Activated CD4-positive, alpha-beta T cell treated with anti-CD3 and anti-CD28 coated beads, Interleukin-2, amount 10 ng/mL, durations not matched to agents 24 days and 14 days (primary cell): ENCODE measurements around the gene GHSR. TPM values are rescaled to one million over a fixed set of nuclear protein-coding genes. Genes with fewer than 3 reads are reported as not detected.
A peak's percentile ranks its signal among the peaks of the same experiment; 100 is the strongest.
"Not testable (repeated sequence)": the region's sequence is repeated elsewhere in the genome, so short reads cannot be mapped to it uniquely, and the experiment has no call there.

Experiments used
- DNase-seq: peaks from one replicate; pipeline ENCODE4 v3.0.0; 2022
- H3K27ac Mint-ChIP-seq: one replicate; pipeline ENCODE4 v1.8.0; 2022; ENCODE audit warnings: mild to moderate bottlenecking, mixed read lengths
- H3K27me3 Mint-ChIP-seq: one replicate; pipeline ENCODE4 v1.8.0; 2022; ENCODE audit warnings: mixed read lengths
- H3K36me3 Mint-ChIP-seq: one replicate; pipeline ENCODE4 v1.8.0; 2022; ENCODE audit warnings: low read depth, mild to moderate bottlenecking, mixed read lengths
- H3K4me1 Mint-ChIP-seq: one replicate; pipeline ENCODE4 v1.8.0; 2021; ENCODE audit warnings: mixed read lengths
- H3K4me3 Mint-ChIP-seq: one replicate; pipeline ENCODE4 v1.8.0; 2022; ENCODE audit warnings: mild to moderate bottlenecking, moderate library complexity, mixed read lengths
- H3K9me3 Mint-ChIP-seq: one replicate; pipeline ENCODE4 v1.8.0; 2021; ENCODE audit warnings: mixed read lengths
- intact Hi-C: fragments of 100-400 bp; cut with micrococcal nuclease; formaldehyde crosslinking; loops from one replicate; pipeline ENCODE4 v1.15.1; 2023
- total RNA-seq: library from RNA; stranded (reverse); gene quantifications from 2 replicates; pipeline ENCODE4 v1.2.3, GENCODE V29; 2022

GHSR gene
- not detected in 2 replicates for total RNA-seq

GRCh38 chr3:172447611-172448579 lies at the start of gene GHSR:
GHSR (minus strand) TSS chr3:172448456; CDS start chr3:172448413, 43 bp downstream.
- Mint-ChIP-seq H3K9me3 (peaks cover 29% of the 10 kb centered on the region), H3K4me3 (peak within 1 kb of the TSS; percentile 78), H3K4me1 (peaks cover 26% of the 10 kb centered on the region), H3K27me3 (peaks cover 78% of the 10 kb centered on the region), H3K27ac (peak within 1 kb of the TSS; percentile 31), H3K36me3 (peaks cover 12% of the 10 kb centered on the region)
- intact Hi-C loops = loop anchor here (5.0 kb wide), 1 partner anchor 949 kb away; the partner anchor contains the start of gene NLGN1
- peak; percentile 70 for DNase-seq

- peak overlapping the region; percentile 68 for H3K4me3 Mint-ChIP-seq
- intact Hi-C loops = loop anchor here (1.0 to 2.0 kb wide), 3 partner anchors 23 to 177 kb away; no protein-coding TSS in a partner anchor
- not testable (repeated sequence) for H3K27me3 Mint-ChIP-seq, H3K9me3 Mint-ChIP-seq, H3K36me3 Mint-ChIP-seq
- DNase-seq = peak; percentile 92
- H3K27ac Mint-ChIP-seq = peak overlapping the region; percentile 79
- H3K4me1 Mint-ChIP-seq = peaks cover 15% of the 10 kb centered on the region
Observed at GRCh38 chr3:172490198-172490669, 42.0 kb upstream of the GHSR start.

GRCh38 chr3:172478116-172478515 lies 29.9 kb upstream of the GHSR start:
- H3K36me3 Mint-ChIP-seq = no peaks in the 10 kb centered on the region

GRCh38 chr3:172476347-172476746 lies 28.1 kb upstream of the GHSR start:
- no peak overlapping the region for H3K27ac Mint-ChIP-seq
- intact Hi-C loops = loop anchor here (5.0 to 10.0 kb wide), 2 partner anchors 142 to 191 kb away; no protein-coding TSS in a partner anchor
- peak overlapping the region; percentile 87 for H3K4me3 Mint-ChIP-seq
- H3K4me1 Mint-ChIP-seq = peaks cover 17% of the 10 kb centered on the region
- no peak for DNase-seq
- H3K36me3 Mint-ChIP-seq = no peaks in the 10 kb centered on the region
- H3K27me3 Mint-ChIP-seq = peaks cover 9% of the 10 kb centered on the region
- peaks cover 5% of the 10 kb centered on the region for H3K9me3 Mint-ChIP-seq

More at GRCh38 chr3:172478116-172478515, 29.9 kb upstream of the GHSR start:
- H3K4me1 Mint-ChIP-seq = peaks cover 17% of the 10 kb centered on the region
- intact Hi-C loops = loop anchor here (5.0 to 10.0 kb wide), 2 partner anchors 143 to 189 kb away; no protein-coding TSS in a partner anchor
- DNase-seq = no peak
- peaks cover 5% of the 10 kb centered on the region for H3K27me3 Mint-ChIP-seq
- H3K27ac Mint-ChIP-seq = no peak overlapping the region
- no peaks in the 10 kb centered on the region for H3K9me3 Mint-ChIP-seq
- H3K4me3 Mint-ChIP-seq = no peak overlapping the region

- H3K4me3 Mint-ChIP-seq = no peak overlapping the region
- no peaks in the 10 kb centered on the region for H3K36me3 Mint-ChIP-seq
- peaks cover 17% of the 10 kb centered on the region for H3K4me1 Mint-ChIP-seq
- DNase-seq = no peak
- no peak overlapping the region for H3K27ac Mint-ChIP-seq
- intact Hi-C loops = loop anchor here (5.0 to 10.0 kb wide), 2 partner anchors 141 to 192 kb away; no protein-coding TSS in a partner anchor
- H3K9me3 Mint-ChIP-seq = peaks cover 5% of the 10 kb centered on the region
- peaks cover 10% of the 10 kb centered on the region for H3K27me3 Mint-ChIP-seq
Observed at GRCh38 chr3:172475703-172476102, 27.4 kb upstream of the GHSR start.

- H3K4me3 Mint-ChIP-seq = no peak overlapping the region
- H3K4me1 Mint-ChIP-seq = peaks cover 8% of the 10 kb centered on the region
- peaks cover 7% of the 10 kb centered on the region for H3K9me3 Mint-ChIP-seq
- H3K27me3 Mint-ChIP-seq = peaks cover 20% of the 10 kb centered on the region
- no peaks in the 10 kb centered on the region for H3K36me3 Mint-ChIP-seq
- intact Hi-C loops = loop anchor here (10.0 kb wide), 1 partner anchor 137 kb away; no protein-coding TSS in a partner anchor
- no peak overlapping the region for H3K27ac Mint-ChIP-seq
- no peak for DNase-seq
Observed at GRCh38 chr3:172471903-172472302, 23.6 kb upstream of the GHSR start.

GRCh38 chr3:172470588-172470987 lies 22.3 kb upstream of the GHSR start:
- no peak for DNase-seq
- Mint-ChIP-seq H3K4me1 (peaks cover 4% of the 10 kb centered on the region), H3K9me3 (peaks cover 11% of the 10 kb centered on the region), H3K27ac (no peak overlapping the region), H3K36me3 (no peaks in the 10 kb centered on the region), H3K27me3 (peaks cover 20% of the 10 kb centered on the region), H3K4me3 (no peak overlapping the region)
- intact Hi-C loops = loop anchor here (10.0 kb wide), 1 partner anchor 136 kb away; no protein-coding TSS in a partner anchor

- H3K4me1 Mint-ChIP-seq = peaks cover 7% of the 10 kb centered on the region
- no peak overlapping the region for H3K27ac Mint-ChIP-seq
- intact Hi-C loops = no loop called here
- H3K4me3 Mint-ChIP-seq = no peak overlapping the region
- no peaks in the 10 kb centered on the region for H3K36me3 Mint-ChIP-seq
- H3K9me3 Mint-ChIP-seq = peaks cover 16% of the 10 kb centered on the region
- H3K27me3 Mint-ChIP-seq = peaks cover 25% of the 10 kb centered on the region
- DNase-seq = no peak
Observed at GRCh38 chr3:172467170-172467824, 19.0 kb upstream of the GHSR start.

- DNase-seq = no peak
- no peaks in the 10 kb centered on the region for H3K36me3 Mint-ChIP-seq
- intact Hi-C loops = no loop called here
- peaks cover 10% of the 10 kb centered on the region for H3K4me1 Mint-ChIP-seq
- peaks cover 10% of the 10 kb centered on the region for H3K9me3 Mint-ChIP-seq
- no peak overlapping the region for H3K4me3 Mint-ChIP-seq
- no peak overlapping the region for H3K27ac Mint-ChIP-seq
- peaks cover 20% of the 10 kb centered on the region for H3K27me3 Mint-ChIP-seq
Observed at GRCh38 chr3:172466553-172467130, 18.4 kb upstream of the GHSR start.

- H3K27me3 Mint-ChIP-seq = peaks cover 12% of the 10 kb centered on the region
- H3K27ac Mint-ChIP-seq = no peak overlapping the region
Observed at GRCh38 chr3:172465281-172465680, 17.0 kb upstream of the GHSR start.

GRCh38 chr3:172464306-172464705 lies 16.1 kb upstream of the GHSR start:
- no peak for DNase-seq
- Mint-ChIP-seq H3K36me3 (no peaks in the 10 kb centered on the region), H3K4me3 (no peak overlapping the region), H3K27me3 (peaks cover 12% of the 10 kb centered on the region), H3K4me1 (peaks cover 11% of the 10 kb centered on the region), H3K9me3 (peaks cover 10% of the 10 kb centered on the region), H3K27ac (no peak overlapping the region)
- intact Hi-C loops = no loop called here

More at GRCh38 chr3:172465281-172465680, 17.0 kb upstream of the GHSR start:
- intact Hi-C loops = no loop called here
- Mint-ChIP-seq H3K9me3 (peaks cover 10% of the 10 kb centered on the region), H3K4me1 (peaks cover 11% of the 10 kb centered on the region), H3K36me3 (no peaks in the 10 kb centered on the region), H3K4me3 (no peak overlapping the region)
- DNase-seq = no peak

GRCh38 chr3:172461530-172462138 lies 13.4 kb upstream of the GHSR start:
- intact Hi-C loops = loop anchor here (1.0 kb wide), 1 partner anchor 135 kb away; no protein-coding TSS in a partner anchor
- Mint-ChIP-seq H3K4me1 (peaks cover 6% of the 10 kb centered on the region), H3K36me3 (no peaks in the 10 kb centered on the region), H3K27me3 (peaks cover 7% of the 10 kb centered on the region), H3K27ac (no peak overlapping the region), H3K4me3 (no peak overlapping the region), H3K9me3 (peaks cover 6% of the 10 kb centered on the region)
- no peak for DNase-seq

GRCh38 chr3:172456404-172456803 lies 8.1 kb upstream of the GHSR start:
- no peak for DNase-seq
- Mint-ChIP-seq H3K9me3 (no peaks in the 10 kb centered on the region), H3K36me3 (no peaks in the 10 kb centered on the region), H3K4me1 (no peaks in the 10 kb centered on the region), H3K4me3 (no peak overlapping the region), H3K27me3 (peaks cover 29% of the 10 kb centered on the region), H3K27ac (no peak overlapping the region)
- intact Hi-C loops = no loop called here
